ENCODE data around the gene SCARB1. TPM values are rescaled to one million over a fixed set of nuclear protein-coding genes. Genes with fewer than 3 reads are reported as not detected.

Gene SCARB1
- total RNA-seq, 2 experiments from 2014 or later = 36.2 to 38.1 TPM

GRCh38 chr12:124741211-124741610 is 122.5 kb downstream of the SCARB1 start:
- Mint-ChIP-seq H3K36me3 (ENCODE audit: low read depth) (no peaks in the 10 kb centered on the region), H3K27me3 (peaks cover 4% of the 10 kb centered on the region), H3K9me3 (no peaks in the 10 kb centered on the region), H3K4me1 (ENCODE audit: low read depth) (peaks cover 36% of the 10 kb centered on the region), H3K27ac (no peak overlapping the region), H3K4me3 (no peak overlapping the region)
- intact Hi-C loops (cut with micrococcal nuclease) = no loop called here
- DNase-seq (no peak), ATAC-seq (no peak)
- ChIA-PET CTCF (interaction anchor here (0.9 to 2.5 kb wide), 4 partner anchors 8 to 25 kb away, joined by 3 to 7 read pairs (median 4); no protein-coding TSS in a partner anchor), POLR2A (interaction anchor here (0.9 kb wide), 1 partner anchor 14 kb away, joined by 3 read pairs; no protein-coding TSS in a partner anchor)
- TF ChIP-seq CTCF (IDR thresholded peaks at IDR 0.05) = no peak

- CTCF ChIA-PET = interaction anchor here (0.9 to 2.5 kb wide), 4 partner anchors 9 to 26 kb away, joined by 3 to 7 read pairs (median 4); no protein-coding TSS in a partner anchor
- intact Hi-C loops (cut with micrococcal nuclease) = no loop called here
- Mint-ChIP-seq H3K27me3 (peaks cover 4% of the 10 kb centered on the region), H3K4me3 (no peak overlapping the region), H3K27ac (no peak overlapping the region), H3K4me1 (ENCODE audit: low read depth) (peaks cover 36% of the 10 kb centered on the region), H3K9me3 (no peaks in the 10 kb centered on the region), H3K36me3 (ENCODE audit: low read depth) (no peaks in the 10 kb centered on the region)
- TF ChIP-seq CTCF (IDR thresholded peaks at IDR 0.05) = no peak
- ATAC-seq (peak; percentile 28), DNase-seq (peak; percentile 34)
- POLR2A ChIA-PET = interaction anchor here (0.9 to 1.4 kb wide), 2 partner anchors 14 to 27 kb away, joined by 3 to 4 read pairs; no protein-coding TSS in a partner anchor
Measured at GRCh38 chr12:124740691-124741137, 123.0 kb downstream of the SCARB1 start.

- H3K4me1 Mint-ChIP-seq (ENCODE audit: low read depth) = peaks cover 35% of the 10 kb centered on the region
- no peaks in the 10 kb centered on the region for H3K36me3 Mint-ChIP-seq (ENCODE audit: low read depth)
- no peaks in the 10 kb centered on the region for H3K27me3 Mint-ChIP-seq
- DNase-seq (no peak), ATAC-seq (no peak)
- TF ChIP-seq CTCF (IDR thresholded peaks at IDR 0.05) = no peak
- H3K4me3 Mint-ChIP-seq = no peak overlapping the region
- POLR2A ChIA-PET = interaction anchor here (0.9 to 1.4 kb wide), 2 partner anchors 15 to 27 kb away, joined by 3 to 4 read pairs; no protein-coding TSS in a partner anchor
- H3K9me3 Mint-ChIP-seq = no peaks in the 10 kb centered on the region
- CTCF ChIA-PET = interaction anchor here (1.1 to 2.5 kb wide), 3 partner anchors 10 to 27 kb away, joined by 4 to 7 read pairs (median 4); no protein-coding TSS in a partner anchor
- no peak overlapping the region for H3K27ac Mint-ChIP-seq
- intact Hi-C loops (cut with micrococcal nuclease) = no loop called here
Measured at GRCh38 chr12:124739953-124740561, 123.6 kb downstream of the SCARB1 start.

- TF ChIP-seq CTCF (IDR thresholded peaks at IDR 0.05) = no peak
- DNase-seq = peak; percentile 28
- ChIA-PET CTCF (interaction anchor here (1.2 to 1.4 kb wide), 3 partner anchors 11 to 23 kb away, joined by 3 to 4 read pairs (median 3); no protein-coding TSS in a partner anchor), POLR2A (no interaction called here)
- intact Hi-C loops (cut with micrococcal nuclease) = no loop called here
- ATAC-seq = peak; percentile 25
- H3K9me3 Mint-ChIP-seq = no peaks in the 10 kb centered on the region
- peaks cover 39% of the 10 kb centered on the region for H3K4me1 Mint-ChIP-seq (ENCODE audit: low read depth)
- H3K27me3 Mint-ChIP-seq = no peaks in the 10 kb centered on the region
- H3K27ac Mint-ChIP-seq = no peak overlapping the region
- no peaks in the 10 kb centered on the region for H3K36me3 Mint-ChIP-seq (ENCODE audit: low read depth)
- H3K4me3 Mint-ChIP-seq = no peak overlapping the region
Measured at GRCh38 chr12:124738636-124739467, 124.8 kb downstream of the SCARB1 start.
